HepG2 (cell line): ENCODE measurements around the gene CHST13. TPM values are rescaled to one million over a fixed set of nuclear protein-coding genes. Genes with fewer than 3 reads are reported as not detected.

Experiments
- CBX1 ChIP-seq: IDR thresholded peaks from one replicate; pipeline ENCODE4 v1.6.1; 2016; ENCODE audit warnings: antibody characterized with exemption, low read depth
- FOXM1 ChIP-seq: sonication (generic); formaldehyde crosslinking; IDR thresholded peaks from 2 replicates; pipeline ENCODE4 v1.5.0; 2020; ENCODE audit warnings: missing genetic modification reagents
- ISL2 ChIP-seq: sonication (generic); formaldehyde crosslinking; IDR thresholded peaks from 2 replicates; pipeline ENCODE4 v1.5.0; 2020; ENCODE audit warnings: missing genetic modification reagents
- KAT7 ChIP-seq: IDR thresholded peaks from 2 replicates; pipeline ENCODE4 v1.6.1; 2018; ENCODE audit warnings: borderline replicate concordance, missing compliant biosample characterization
- KDM5B ChIP-seq: sonication (generic); formaldehyde crosslinking; IDR thresholded peaks from 2 replicates; pipeline ENCODE4 v1.4.0; 2020; ENCODE audit warnings: missing genetic modification reagents, mild to moderate bottlenecking, borderline replicate concordance
- KLF12 ChIP-seq: sonication (generic); formaldehyde crosslinking; IDR thresholded peaks from 2 replicates; pipeline ENCODE4 v1.4.0; 2020; ENCODE audit warnings: missing genetic modification reagents, borderline replicate concordance
- MAZ ChIP-seq, 2 experiments: sonication (generic) in 1 of 2; formaldehyde crosslinking in 1 of 2; IDR thresholded peaks; 2 replicates each; pipeline versions ENCODE4 v1.5.0 to v1.6.1; 2012 to 2020; ENCODE audit warnings: low read depth in 2 of 2, mild to moderate bottlenecking in 2 of 2, borderline replicate concordance in 1 of 2, improper control_type of control experiment in 1 of 2, low read length in 1 of 2, missing genetic modification reagents in 1 of 2, moderate library complexity in 1 of 2
- NR2F6 ChIP-seq, 2 experiments: IDR thresholded peaks; 2 replicates each; pipeline ENCODE4 v1.6.1; 2016; ENCODE audit warnings: antibody characterized with exemption in 1 of 2, mild to moderate bottlenecking in 1 of 2
- RBM39 ChIP-seq: fragments of 200-400 bp; formaldehyde crosslinking; IDR thresholded peaks from one replicate; pipeline ENCODE4 v1.6.1; 2018; ENCODE audit warnings: antibody characterized with exemption, mild to moderate bottlenecking, low read depth, low read length; ENCODE audit not compliant: poor library complexity, severe bottlenecking
- SATB2 ChIP-seq: sonication (generic); formaldehyde crosslinking; IDR thresholded peaks from 2 replicates; pipeline ENCODE4 v1.5.0; 2020; ENCODE audit warnings: missing genetic modification reagents
- SOX6 ChIP-seq, 2 experiments: fragments of 450-650 bp in 1 of 2; sonication (generic) in 1 of 2; formaldehyde crosslinking in 1 of 2; IDR thresholded peaks; 2 replicates each; pipeline versions ENCODE4 v1.4.0 to v1.6.1; 2017 to 2020; ENCODE audit warnings: antibody characterized with exemption in 1 of 2, mild to moderate bottlenecking in 1 of 2, missing genetic modification reagents in 1 of 2
- SP5 ChIP-seq: IDR thresholded peaks from 2 replicates; pipeline ENCODE4 v1.6.1; 2016; ENCODE audit warnings: low read depth, borderline replicate concordance
- ZBTB21 ChIP-seq: sonication (generic); formaldehyde crosslinking; IDR thresholded peaks from 2 replicates; pipeline ENCODE4 v1.4.0; 2020; ENCODE audit warnings: missing genetic modification reagents
- ZC3H13 ChIP-seq: sonication (generic); formaldehyde crosslinking; IDR thresholded peaks from 2 replicates; pipeline ENCODE4 v1.8.1; 2023; ENCODE audit warnings: mild to moderate bottlenecking, missing genetic modification reagents, moderate library complexity
- ZIK1 ChIP-seq: sonication (generic); formaldehyde crosslinking; IDR thresholded peaks from 2 replicates; pipeline ENCODE4 v1.5.0; 2020; ENCODE audit warnings: mild to moderate bottlenecking, low read depth, missing genetic modification reagents, borderline replicate concordance
- ZNF224 ChIP-seq: sonication (generic); formaldehyde crosslinking; IDR thresholded peaks from 2 replicates; pipeline ENCODE4 v1.5.0; 2020; ENCODE audit warnings: mild to moderate bottlenecking, missing genetic modification reagents
- ZNF230 ChIP-seq: sonication (generic); formaldehyde crosslinking; IDR thresholded peaks from 2 replicates; pipeline ENCODE4 v1.4.0; 2020; ENCODE audit warnings: mild to moderate bottlenecking, missing genetic modification reagents
- ZNF547 ChIP-seq: sonication (generic); formaldehyde crosslinking; IDR thresholded peaks from 2 replicates; pipeline ENCODE4 v1.5.1; 2020; ENCODE audit warnings: mild to moderate bottlenecking, missing genetic modification reagents
- ZNF549 ChIP-seq: sonication (generic); formaldehyde crosslinking; IDR thresholded peaks from 2 replicates; pipeline ENCODE4 v1.5.0; 2020; ENCODE audit warnings: missing genetic modification reagents
- ZNF556 ChIP-seq: sonication (generic); formaldehyde crosslinking; IDR thresholded peaks from 2 replicates; pipeline ENCODE4 v1.4.0; 2020; ENCODE audit warnings: mild to moderate bottlenecking, missing genetic modification reagents, borderline replicate concordance
- ZNF562 ChIP-seq: sonication (generic); formaldehyde crosslinking; IDR thresholded peaks from 2 replicates; pipeline ENCODE4 v1.8.0; 2022; ENCODE audit warnings: missing genetic modification reagents, borderline replicate concordance
- ZNF564 ChIP-seq: sonication (generic); formaldehyde crosslinking; IDR thresholded peaks from 2 replicates; pipeline ENCODE4 v1.8.1; 2023; ENCODE audit warnings: mild to moderate bottlenecking, missing genetic modification reagents
- ZNF746 ChIP-seq: sonication (generic); formaldehyde crosslinking; IDR thresholded peaks from 2 replicates; pipeline ENCODE4 v1.8.0; 2022; ENCODE audit warnings: mild to moderate bottlenecking, missing genetic modification reagents
- ZNF768 ChIP-seq: sonication (generic); formaldehyde crosslinking; IDR thresholded peaks from 2 replicates; pipeline ENCODE4 v1.4.0; 2020; ENCODE audit warnings: missing genetic modification reagents
- polyA plus RNA-seq, 8 experiments: library from polyadenylated mRNA; depleted of rRNA in 3 of 8; stranded (reverse) in 7 of 8; unstranded in 1 of 8; fragments of >200 nt; fragmentation: Illumina TruSeq in 4 of 8; extraction: Trizol in 4 of 8; gene quantifications; 2 replicates each; pipeline versions ENCODE4 v1.2.1 to v1.2.3, GENCODE V29; 2011 to 2016; ENCODE audit warnings: low read depth in 4 of 8, missing spikeins in 1 of 8, mixed read lengths in 1 of 8; ENCODE audit not compliant: insufficient read depth in 1 of 8
- total RNA-seq, 5 experiments: library from RNA; depleted of rRNA; stranded (reverse); fragments of >200 nt; fragmentation: Illumina TruSeq; extraction: Trizol; gene quantifications; 2 replicates each; pipeline ENCODE4 v1.2.3, GENCODE V29; 2016; ENCODE audit warnings: low read depth in 1 of 5
- TF ChIP-seq, protein P1 (sequence below): sonication (generic); formaldehyde crosslinking; IDR thresholded peaks from 2 replicates; pipeline ENCODE4 v1.4.0; 2020; ENCODE audit warnings: missing genetic modification reagents
- TF ChIP-seq, protein P2 (sequence below): sonication (generic); formaldehyde crosslinking; IDR thresholded peaks from 2 replicates; pipeline ENCODE4 v1.5.0; 2020; ENCODE audit warnings: missing genetic modification reagents
- TF ChIP-seq, protein P3 (sequence below): IDR thresholded peaks from 2 replicates; pipeline ENCODE4 v1.6.1; 2018; ENCODE audit warnings: missing genetic modification reagents, mild to moderate bottlenecking, missing compliant biosample characterization

CHST13 gene
- total and polyA plus RNA-seq, 2 of the 13 experiments (the other 11 are each of a cell fraction or from before 2014, with no cell fraction given) = 32.0 to 43.1 TPM

DNA sequence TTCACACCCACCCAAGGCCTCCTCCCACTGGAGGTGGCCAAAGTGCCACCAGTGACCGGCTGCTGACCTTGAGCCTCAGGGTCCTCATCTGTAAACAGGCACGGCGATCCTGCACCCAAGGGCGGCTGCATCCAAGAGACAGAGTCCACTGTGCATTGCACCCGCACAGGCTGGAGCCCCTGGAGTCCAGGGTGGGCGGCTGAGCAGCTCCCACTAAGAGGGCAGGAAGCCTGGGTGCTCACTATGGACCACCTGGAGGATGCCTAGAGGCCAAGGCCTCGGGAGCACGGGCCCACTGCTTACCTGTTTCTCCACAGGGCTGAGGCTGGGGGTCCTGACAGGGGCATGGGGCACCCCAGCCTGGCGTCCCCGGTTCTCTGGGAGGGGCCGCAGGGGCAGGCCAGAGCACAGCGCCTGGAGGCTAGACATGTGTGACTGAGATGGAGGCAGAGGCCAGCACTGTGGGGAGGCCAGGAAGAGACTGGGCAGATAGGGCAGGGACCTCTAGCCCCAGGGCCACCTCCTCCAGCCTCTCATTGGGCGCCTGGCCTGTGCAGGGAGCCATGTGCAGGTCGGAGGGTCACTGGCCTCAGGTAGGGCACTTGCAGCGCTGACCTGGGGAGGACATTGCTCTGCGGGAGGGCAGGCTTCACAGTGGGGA, 6.5 kb upstream of the CHST13 start, which contains the start of gene UROC1 (continued):
- peak; percentile 30; the same call in 1 of the 2 replicates for TF ChIP-seq ZNF768 (CRISPR knock-in tag)
- TF ChIP-seq, protein P1, sequence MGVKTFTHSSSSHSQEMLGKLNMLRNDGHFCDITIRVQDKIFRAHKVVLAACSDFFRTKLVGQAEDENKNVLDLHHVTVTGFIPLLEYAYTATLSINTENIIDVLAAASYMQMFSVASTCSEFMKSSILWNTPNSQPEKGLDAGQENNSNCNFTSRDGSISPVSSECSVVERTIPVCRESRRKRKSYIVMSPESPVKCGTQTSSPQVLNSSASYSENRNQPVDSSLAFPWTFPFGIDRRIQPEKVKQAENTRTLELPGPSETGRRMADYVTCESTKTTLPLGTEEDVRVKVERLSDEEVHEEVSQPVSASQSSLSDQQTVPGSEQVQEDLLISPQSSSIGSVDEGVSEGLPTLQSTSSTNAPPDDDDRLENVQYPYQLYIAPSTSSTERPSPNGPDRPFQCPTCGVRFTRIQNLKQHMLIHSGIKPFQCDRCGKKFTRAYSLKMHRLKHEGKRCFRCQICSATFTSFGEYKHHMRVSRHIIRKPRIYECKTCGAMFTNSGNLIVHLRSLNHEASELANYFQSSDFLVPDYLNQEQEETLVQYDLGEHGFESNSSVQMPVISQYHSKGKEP (CRISPR knock-in tag) = no peak
- TF ChIP-seq SOX6 (IDR thresholded peaks at IDR 0.05) = no peak
- TF ChIP-seq SOX6 (CRISPR knock-in tag; IDR thresholded peaks at IDR 0.05) = peak; percentile 72
- TF ChIP-seq ZNF230 = no peak
- peak; percentile 44; the same call in 1 of the 2 replicates for TF ChIP-seq ZNF746
- no peak for TF ChIP-seq ISL2 (CRISPR knock-in tag)
- no peak for TF ChIP-seq KDM5B (CRISPR knock-in tag)
- no peak for TF ChIP-seq ZNF564 (CRISPR knock-in tag)
- TF ChIP-seq, protein P2, sequence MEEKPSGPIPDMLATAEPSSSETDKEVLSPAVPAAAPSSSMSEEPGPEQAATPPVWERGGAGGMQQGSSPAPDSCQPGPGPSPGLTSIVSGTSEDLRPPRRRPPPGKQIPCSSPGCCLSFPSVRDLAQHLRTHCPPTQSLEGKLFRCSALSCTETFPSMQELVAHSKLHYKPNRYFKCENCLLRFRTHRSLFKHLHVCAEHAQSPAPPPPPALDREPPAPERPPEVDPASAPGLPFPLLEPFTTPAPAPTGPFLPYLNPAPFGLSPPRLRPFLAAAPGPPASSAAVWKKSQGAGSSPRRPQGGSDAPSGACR (CRISPR knock-in tag) = no peak
- TF ChIP-seq MAZ (IDR thresholded peaks at IDR 0.05; ENCODE audit: borderline replicate concordance, low read depth, low read length) = no peak
- no peak for TF ChIP-seq MAZ (CRISPR knock-in tag; IDR thresholded peaks at IDR 0.05; ENCODE audit: low read depth)
- TF ChIP-seq ZNF547 (CRISPR knock-in tag) = no peak
- TF ChIP-seq CBX1 = no peak
- no peak for TF ChIP-seq ZNF549 (CRISPR knock-in tag)
- no peak for TF ChIP-seq KLF12 (CRISPR knock-in tag)
- no peak for TF ChIP-seq ZBTB21 (CRISPR knock-in tag)
- no peak for TF ChIP-seq RBM39
- TF ChIP-seq ZNF556 (CRISPR knock-in tag) = peak; percentile 29; the same call in 1 of the 2 replicates
- TF ChIP-seq KAT7 = no peak
- TF ChIP-seq NR2F6 (IDR thresholded peaks at IDR 0.05) = peak; percentile 14
- TF ChIP-seq NR2F6 (CRISPR knock-in tag; IDR thresholded peaks at IDR 0.05) = peak; percentile 49; the same call in 1 of the 2 replicates
- no peak for TF ChIP-seq ZNF224 (CRISPR knock-in tag)
- TF ChIP-seq SP5 (CRISPR knock-in tag) = 0 out of 2 replicates have a peak, but pooled peaks have one; percentile 26
- TF ChIP-seq, protein P3, sequence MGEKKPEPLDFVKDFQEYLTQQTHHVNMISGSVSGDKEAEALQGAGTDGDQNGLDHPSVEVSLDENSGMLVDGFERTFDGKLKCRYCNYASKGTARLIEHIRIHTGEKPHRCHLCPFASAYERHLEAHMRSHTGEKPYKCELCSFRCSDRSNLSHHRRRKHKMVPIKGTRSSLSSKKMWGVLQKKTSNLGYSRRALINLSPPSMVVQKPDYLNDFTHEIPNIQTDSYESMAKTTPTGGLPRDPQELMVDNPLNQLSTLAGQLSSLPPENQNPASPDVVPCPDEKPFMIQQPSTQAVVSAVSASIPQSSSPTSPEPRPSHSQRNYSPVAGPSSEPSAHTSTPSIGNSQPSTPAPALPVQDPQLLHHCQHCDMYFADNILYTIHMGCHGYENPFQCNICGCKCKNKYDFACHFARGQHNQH (CRISPR knock-in tag) = no peak
- no peak for TF ChIP-seq FOXM1 (CRISPR knock-in tag)
- TF ChIP-seq ZC3H13 (CRISPR knock-in tag) = no peak
- no peak for TF ChIP-seq SATB2 (CRISPR knock-in tag)
- no peak for TF ChIP-seq ZNF562
- no peak for TF ChIP-seq ZIK1 (CRISPR knock-in tag)
